ENCODE data around the gene TES.

The TES gene

DNA sequence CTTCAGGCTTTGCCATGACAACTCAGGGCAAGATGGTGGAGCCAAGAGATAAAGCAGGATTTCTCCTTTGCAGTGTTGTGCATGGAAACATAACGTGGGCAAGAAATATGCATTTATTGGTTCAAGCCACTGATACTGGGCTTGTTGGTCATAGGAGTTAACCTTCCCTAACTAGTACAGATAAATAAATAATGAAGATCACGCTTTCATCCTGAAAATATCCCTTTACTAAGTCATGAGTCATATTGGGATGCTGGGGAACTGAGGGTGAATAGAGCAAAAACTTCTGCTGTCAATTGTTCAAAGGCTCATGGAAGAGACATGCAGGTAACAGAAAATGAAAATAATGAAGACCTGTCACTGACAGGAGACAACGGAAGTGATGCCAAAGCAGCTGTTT lies 55.5 kb downstream of the TES start:
- in situ Hi-C loops (cut with MboI; ENCODE audit: low sequenced_read_pairs, unreplicated experiment), result loop anchor here (10.0 kb wide), 2 partner anchors 329 to 539 kb away; no protein-coding TSS in a partner anchor
- TF ChIP-seq, protein P1, sequence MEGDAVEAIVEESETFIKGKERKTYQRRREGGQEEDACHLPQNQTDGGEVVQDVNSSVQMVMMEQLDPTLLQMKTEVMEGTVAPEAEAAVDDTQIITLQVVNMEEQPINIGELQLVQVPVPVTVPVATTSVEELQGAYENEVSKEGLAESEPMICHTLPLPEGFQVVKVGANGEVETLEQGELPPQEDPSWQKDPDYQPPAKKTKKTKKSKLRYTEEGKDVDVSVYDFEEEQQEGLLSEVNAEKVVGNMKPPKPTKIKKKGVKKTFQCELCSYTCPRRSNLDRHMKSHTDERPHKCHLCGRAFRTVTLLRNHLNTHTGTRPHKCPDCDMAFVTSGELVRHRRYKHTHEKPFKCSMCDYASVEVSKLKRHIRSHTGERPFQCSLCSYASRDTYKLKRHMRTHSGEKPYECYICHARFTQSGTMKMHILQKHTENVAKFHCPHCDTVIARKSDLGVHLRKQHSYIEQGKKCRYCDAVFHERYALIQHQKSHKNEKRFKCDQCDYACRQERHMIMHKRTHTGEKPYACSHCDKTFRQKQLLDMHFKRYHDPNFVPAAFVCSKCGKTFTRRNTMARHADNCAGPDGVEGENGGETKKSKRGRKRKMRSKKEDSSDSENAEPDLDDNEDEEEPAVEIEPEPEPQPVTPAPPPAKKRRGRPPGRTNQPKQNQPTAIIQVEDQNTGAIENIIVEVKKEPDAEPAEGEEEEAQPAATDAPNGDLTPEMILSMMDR (IDR thresholded peaks at IDR 0.05; ENCODE audit: borderline replicate concordance, control extremely low read depth, extremely low read depth, insufficient read depth, missing control alignments), result no peak
- DNase-seq (ENCODE audit: low spot score), result no peak

DNA sequence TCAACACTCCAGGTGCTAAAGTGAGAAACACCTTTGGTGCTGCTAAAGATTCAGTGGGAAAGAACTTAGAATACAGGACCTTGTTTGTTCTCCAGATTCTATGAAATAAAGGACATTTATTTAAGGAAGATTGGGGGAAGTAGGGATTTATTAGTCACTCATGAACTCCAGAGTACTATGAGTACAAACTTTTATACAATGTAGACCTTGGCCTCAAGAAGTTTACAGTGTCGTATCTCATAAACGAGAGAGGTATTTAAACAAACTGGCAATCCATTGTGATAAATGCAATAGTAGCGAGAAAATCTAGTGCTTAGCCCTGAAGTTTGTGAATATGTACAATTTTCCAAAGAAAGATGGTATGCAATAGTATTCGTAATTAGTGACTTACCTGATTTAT lies 59.1 kb downstream of the TES start:
- TF ChIP-seq, protein P1 (IDR thresholded peaks at IDR 0.05; ENCODE audit: borderline replicate concordance, control extremely low read depth, extremely low read depth, insufficient read depth, missing control alignments), result no peak
- in situ Hi-C loops (cut with MboI; ENCODE audit: low sequenced_read_pairs, unreplicated experiment), result loop anchor here (10.0 kb wide), 2 partner anchors 325 to 535 kb away; no protein-coding TSS in a partner anchor
- no peak for DNase-seq (ENCODE audit: low spot score)

DNA sequence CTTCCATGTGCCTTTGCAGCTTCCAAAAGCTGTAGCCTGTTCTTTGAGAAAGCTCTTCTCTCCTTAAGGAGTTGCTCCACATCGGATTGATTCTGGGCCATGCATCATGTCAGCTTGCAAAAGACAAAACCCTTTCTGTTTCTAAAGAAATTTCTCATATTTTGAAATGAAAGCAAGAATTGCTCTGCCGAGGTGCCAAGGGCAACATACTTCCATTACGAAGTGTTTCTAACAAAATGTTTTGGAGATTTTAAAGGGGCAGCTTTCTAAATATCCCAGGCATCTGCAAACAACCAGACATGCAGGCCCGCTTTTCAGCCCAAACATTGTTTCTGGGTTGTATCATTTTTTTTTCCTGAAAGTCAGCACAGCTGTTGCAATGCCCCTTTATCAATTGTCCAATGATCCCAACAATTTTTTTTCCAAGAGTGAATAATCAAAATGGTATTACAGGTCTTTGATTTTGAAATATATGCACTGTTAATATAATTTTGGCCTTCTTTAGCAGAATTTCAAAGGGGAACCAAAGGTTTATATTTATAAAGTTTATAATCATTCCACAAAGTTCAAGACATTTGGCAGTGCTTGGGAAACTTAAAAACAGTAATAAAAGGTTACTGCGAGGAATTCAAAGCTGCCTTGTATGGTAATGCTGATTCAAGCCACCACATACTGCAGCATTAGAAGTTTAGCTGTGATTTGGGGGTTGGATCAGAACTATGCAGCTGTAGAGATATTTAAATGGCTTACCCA lies 61.0 kb downstream of the TES start:
- in situ Hi-C loops (cut with MboI; ENCODE audit: low sequenced_read_pairs, unreplicated experiment), result no loop called here
- DNase-seq (ENCODE audit: low spot score), result no peak
- TF ChIP-seq, protein P1 (IDR thresholded peaks at IDR 0.05; ENCODE audit: borderline replicate concordance, control extremely low read depth, extremely low read depth, insufficient read depth, missing control alignments), result no peak

DNA sequence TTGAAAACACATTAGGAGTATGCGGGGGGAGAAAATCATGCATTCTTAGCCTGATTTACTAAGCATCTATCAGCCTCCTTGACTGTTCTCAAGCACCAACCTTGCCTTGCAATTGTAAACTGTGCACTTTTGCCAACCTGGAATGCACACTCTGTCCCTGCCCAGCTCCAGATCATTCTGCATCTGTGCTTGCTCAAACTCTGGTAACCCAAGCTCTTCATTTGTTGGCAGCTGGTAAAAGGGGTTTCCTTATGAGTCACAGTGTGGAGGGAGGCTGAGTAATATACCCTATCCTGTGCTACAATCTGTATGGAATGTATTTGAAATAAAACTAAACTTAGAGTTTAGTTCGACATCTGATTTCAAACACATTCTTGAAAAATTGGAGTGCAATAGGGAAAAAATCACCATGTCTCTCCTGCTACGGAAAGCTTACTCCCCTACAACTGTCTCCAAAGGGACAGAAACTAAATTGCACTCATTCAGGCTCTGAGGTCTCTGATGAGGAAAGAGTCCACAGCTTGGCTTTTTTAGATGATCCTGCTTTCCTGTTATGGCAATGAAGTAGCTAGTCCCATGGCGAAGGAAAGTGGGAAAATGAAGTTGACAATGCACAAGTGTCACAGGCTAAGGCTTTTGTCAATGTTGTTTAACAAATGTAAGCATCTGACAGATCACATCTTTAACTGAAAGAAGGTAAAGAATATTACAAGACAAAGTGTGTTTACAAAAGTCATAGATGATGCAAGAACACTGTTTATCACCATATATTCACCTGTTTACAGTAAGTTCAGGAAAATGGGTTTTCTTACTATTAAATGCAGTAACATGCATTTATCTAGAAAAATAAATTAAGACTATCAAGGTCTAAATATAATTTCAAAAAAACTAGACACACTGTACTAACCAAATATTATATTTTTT lies 61.9 kb downstream of the TES start:
- DNase-seq (ENCODE audit: low spot score), result no peak
- in situ Hi-C loops (cut with MboI; ENCODE audit: low sequenced_read_pairs, unreplicated experiment), result no loop called here
- TF ChIP-seq, protein P1 (IDR thresholded peaks at IDR 0.05; ENCODE audit: borderline replicate concordance, control extremely low read depth, extremely low read depth, insufficient read depth, missing control alignments), result no peak

DNA sequence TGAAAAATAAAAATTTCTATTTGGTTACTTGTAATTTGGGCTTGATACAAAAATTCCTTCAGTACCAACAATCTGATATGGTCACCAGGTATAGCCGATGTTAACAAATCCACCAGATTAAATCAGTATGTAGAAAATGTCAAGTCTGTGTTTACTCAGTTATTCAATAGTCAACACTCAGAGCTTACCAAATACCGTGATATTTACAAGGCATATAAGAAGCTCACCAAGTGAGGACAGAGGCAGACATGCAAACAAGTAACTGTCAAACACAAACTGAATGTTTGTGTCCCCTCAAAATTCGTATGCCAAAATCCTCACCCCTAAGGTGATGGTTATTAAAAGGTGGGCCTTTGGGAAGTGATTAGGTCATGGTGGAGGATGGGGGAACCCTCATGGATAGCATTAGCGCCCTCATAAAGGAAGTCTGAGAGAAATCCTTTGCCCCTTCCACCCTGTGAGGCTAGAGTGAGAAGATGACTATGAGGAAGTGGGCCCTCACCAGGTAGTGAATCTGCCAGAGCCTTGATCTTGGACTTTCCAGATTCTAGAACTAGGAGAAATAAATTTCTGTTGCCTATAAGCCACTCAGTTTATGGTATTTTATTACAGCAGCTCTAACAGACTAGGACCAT lies 63.1 kb downstream of the TES start:
- TF ChIP-seq, protein P1 (IDR thresholded peaks at IDR 0.05; ENCODE audit: borderline replicate concordance, control extremely low read depth, extremely low read depth, insufficient read depth, missing control alignments), result no peak
- in situ Hi-C loops (cut with MboI; ENCODE audit: low sequenced_read_pairs, unreplicated experiment), result no loop called here

DNA sequence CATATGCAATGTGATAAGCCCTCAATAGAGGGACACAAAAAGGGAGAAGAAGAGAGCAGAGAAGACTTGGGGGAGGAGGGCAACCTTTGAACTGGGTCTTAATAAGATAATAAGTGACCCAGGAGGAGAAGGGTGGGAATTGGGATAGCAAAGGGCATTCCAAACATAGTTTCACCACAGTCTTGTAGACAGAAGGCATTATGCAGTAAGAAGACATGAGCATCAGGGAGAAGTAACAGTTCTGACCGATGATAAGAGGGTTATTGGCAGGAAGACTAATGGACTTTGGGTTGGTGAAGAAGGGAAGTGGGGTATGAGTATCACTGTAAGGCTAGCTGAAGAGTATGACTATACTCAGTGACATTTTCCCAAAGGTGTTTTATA lies 63.6 kb downstream of the TES start:
- TF ChIP-seq, protein P1 (IDR thresholded peaks at IDR 0.05; ENCODE audit: borderline replicate concordance, control extremely low read depth, extremely low read depth, insufficient read depth, missing control alignments), result no peak
- in situ Hi-C loops (cut with MboI; ENCODE audit: low sequenced_read_pairs, unreplicated experiment), result no loop called here
- no peak for DNase-seq (ENCODE audit: low spot score)

More for the DNA sequence above, 63.1 kb downstream of the TES start:
- no peak for DNase-seq (ENCODE audit: low spot score)

Data from GM13976 (cell line).